22Rv1 (cell line): ENCODE results near the gene MINAR1.
A peak's percentile ranks its signal among the peaks of the same experiment; 100 is the strongest.

Experiments used
- H3K27ac ChIP-seq: fragments of 450-650 bp; 2 replicates; pipeline ENCODE4 v1.5.1; 2017
- ZFX ChIP-seq: fragments of 450-650 bp; IDR thresholded peaks from 2 replicates; pipeline ENCODE4 v1.6.1; 2017; ENCODE audit warnings: antibody characterized with exemption, borderline replicate concordance
- TF ChIP-seq, protein P1 (sequence below): fragments of 450-650 bp; IDR thresholded peaks from 2 replicates; pipeline ENCODE4 v1.5.1; 2017; ENCODE audit warnings: mild to moderate bottlenecking

The MINAR1 gene

DNA sequence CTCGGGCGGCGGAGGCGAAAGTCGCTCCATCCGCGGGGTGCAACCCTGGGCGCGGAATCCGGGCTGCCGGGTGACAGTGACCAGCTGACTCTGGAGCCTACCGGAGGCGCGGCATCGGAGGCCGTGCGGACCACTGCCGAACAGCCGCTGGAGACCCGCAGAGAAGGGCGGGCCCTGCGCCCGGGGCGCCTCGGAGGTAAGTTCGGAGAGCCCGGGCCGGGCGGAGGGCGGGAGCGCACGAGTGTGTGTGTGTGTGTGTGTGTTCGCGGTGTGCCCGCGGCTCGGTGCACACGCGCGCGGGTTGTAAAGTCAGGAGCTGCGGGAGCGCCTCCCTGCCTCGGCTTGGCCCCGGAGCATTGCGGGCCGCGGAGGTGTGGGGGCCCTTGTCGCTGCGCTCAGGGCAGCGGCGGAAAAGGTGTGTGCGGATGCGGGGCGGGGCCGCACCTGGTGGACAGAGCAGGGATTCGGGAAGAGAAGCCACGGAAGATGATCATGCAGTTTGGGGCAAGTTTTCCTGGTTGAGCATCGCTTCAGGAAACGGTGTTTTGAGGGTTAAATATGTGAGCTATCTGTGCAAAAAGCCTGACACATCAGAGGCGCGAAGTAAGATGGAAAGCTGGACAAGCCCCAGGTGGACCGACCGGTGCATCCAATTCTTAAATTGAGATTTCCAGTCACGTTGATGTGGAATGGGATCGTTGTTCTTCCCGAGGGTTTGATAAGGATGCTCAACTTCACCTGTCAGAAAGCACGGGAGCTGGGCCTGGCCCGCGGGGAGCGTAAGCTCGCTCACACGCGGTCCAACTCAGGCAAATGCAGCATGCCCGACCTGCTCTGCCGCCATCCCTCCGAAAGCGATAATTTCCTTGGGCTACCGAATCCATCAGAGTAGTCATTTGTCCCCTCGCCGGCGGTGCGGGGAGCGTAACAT, 474 bp downstream of the MINAR1 start:
- no peak overlapping the region for H3K27ac ChIP-seq
- TF ChIP-seq ZFX, result no peak
- TF ChIP-seq, protein P1, sequence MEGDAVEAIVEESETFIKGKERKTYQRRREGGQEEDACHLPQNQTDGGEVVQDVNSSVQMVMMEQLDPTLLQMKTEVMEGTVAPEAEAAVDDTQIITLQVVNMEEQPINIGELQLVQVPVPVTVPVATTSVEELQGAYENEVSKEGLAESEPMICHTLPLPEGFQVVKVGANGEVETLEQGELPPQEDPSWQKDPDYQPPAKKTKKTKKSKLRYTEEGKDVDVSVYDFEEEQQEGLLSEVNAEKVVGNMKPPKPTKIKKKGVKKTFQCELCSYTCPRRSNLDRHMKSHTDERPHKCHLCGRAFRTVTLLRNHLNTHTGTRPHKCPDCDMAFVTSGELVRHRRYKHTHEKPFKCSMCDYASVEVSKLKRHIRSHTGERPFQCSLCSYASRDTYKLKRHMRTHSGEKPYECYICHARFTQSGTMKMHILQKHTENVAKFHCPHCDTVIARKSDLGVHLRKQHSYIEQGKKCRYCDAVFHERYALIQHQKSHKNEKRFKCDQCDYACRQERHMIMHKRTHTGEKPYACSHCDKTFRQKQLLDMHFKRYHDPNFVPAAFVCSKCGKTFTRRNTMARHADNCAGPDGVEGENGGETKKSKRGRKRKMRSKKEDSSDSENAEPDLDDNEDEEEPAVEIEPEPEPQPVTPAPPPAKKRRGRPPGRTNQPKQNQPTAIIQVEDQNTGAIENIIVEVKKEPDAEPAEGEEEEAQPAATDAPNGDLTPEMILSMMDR, result peak; percentile 25; the same call in 1 of the 2 replicates

DNA sequence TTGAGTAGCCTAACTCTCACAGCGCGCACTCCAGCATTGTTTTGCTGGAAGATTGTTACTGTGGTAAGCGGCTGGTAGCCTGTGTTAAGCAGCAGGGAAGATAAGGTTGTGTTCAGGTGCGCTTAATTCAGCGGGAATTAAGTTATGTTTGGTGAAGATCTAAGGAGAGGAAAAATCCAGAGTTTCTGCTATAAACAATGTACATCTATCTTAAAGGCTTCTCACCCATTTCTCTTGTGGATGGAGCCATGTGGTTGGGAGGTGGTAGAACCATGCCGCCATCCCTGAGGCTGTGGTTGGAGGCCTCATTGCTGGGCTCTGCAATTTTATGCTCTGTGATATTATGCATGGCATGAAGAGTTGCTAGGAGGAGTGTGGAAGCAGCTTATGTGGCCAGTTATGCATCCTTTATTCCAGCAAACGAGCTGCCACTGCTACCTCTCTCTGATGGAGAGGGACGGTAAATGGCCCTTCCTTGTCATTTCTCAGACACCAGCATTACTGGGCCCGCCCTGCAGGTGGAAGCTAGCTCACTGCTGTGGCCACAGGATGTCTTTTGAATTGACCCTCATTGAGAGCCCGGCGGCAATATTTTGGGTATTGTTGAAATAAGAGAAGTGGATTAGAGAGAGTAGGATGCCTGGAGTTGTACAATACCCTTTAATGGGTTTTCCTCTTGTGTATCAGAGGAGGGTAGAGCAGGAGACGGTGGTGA, 1.3 kb downstream of the MINAR1 start:
- TF ChIP-seq ZFX, result no peak
- TF ChIP-seq, protein P1, result no peak
- no peak overlapping the region for H3K27ac ChIP-seq

DNA sequence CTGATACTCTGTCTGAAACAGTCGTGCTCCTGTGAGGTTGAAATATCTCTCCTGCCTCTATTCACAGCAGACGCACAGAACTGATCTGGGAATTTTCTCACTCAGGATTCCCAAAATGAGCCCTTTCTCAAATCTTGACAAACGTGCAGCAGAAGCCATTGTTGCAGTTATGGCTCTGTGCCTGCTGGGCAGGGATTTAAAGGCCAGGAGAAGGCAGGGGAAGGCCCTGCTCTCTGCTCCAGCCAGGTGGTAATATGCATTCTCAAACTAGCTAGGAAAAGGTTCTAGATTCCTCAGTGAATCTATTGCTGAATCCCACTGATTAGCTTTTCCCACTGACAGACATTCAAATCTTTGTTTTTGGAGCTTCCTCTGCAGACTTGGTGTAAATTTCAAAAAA, 2.2 kb downstream of the MINAR1 start:
- no peak overlapping the region for H3K27ac ChIP-seq
- TF ChIP-seq, protein P1, result no peak
- TF ChIP-seq ZFX, result no peak

DNA sequence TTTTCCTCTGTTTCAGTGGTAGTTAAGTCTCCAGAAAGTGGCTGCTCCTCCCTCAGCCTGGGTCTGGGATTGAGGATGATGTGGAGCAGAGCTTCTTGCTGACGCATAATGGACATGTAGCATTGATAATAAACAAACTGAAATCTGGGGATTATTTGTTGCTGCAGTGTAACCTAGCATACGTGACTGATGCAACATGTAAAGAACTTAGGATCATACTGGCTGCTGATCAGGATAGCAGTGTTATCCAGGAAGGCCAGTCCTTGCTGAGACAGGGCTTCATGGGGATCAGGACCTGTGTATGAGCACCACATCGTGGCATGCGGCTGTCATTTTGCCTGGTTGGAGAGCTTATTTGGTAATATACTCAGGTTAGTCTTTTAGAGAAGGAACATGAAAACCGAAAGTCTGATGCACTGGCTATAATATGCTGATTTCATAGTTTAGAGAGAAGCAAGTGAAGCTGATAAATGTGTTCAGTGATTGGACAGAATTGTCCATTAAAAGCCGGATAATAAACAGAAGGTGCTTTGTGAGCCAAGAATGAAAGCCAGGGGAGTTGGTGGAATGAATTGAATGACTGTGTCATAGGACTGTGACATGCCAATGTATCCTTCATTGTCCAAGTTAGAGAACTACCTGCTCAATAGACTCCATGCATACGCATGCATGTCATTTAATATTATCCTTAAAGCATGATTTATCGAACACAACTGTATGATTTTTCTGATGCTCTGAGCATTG, 4.1 kb downstream of the MINAR1 start:
- H3K27ac ChIP-seq, result no peak overlapping the region
- TF ChIP-seq, protein P1, result no peak
- TF ChIP-seq ZFX, result no peak

DNA sequence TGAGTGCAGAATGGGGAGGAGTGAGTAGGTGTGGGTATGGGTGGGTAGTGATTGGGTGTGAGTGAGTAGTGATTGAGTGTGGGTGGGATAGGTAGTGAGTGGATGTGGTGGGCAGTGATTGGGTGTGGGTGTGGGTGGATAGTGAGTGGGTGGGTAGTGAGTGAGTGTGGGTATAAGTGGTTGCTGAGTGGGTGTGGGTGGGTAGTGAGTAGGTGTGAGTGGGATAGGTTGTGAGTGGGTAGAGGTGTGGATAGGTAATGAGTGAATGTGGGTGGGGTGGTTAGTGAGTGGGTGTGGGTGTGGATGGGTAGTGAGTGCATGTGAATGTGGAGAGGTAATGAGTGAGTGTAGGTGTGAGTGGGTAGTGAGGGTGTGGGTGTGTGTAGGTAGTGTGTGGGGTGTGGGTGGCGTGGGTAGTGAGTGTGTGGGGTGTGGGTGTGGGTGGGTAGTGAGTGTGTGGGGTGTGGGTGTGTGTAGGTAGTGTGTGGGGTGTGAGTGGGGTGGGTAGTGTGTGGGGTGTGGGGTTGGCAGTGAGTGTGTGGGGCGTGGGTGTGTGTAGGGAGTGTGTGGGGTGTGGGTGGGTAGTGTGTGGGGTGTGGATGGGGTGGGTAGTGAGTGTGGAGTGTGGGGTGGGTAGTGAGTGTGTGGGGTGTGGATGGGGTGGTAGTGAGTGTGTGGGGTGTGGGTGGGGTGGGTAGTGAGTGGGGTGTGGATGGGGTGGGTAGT, 5.3 kb downstream of the MINAR1 start:
- TF ChIP-seq, protein P1, result no peak
- no peak for TF ChIP-seq ZFX
- H3K27ac ChIP-seq, result no peak overlapping the region

DNA sequence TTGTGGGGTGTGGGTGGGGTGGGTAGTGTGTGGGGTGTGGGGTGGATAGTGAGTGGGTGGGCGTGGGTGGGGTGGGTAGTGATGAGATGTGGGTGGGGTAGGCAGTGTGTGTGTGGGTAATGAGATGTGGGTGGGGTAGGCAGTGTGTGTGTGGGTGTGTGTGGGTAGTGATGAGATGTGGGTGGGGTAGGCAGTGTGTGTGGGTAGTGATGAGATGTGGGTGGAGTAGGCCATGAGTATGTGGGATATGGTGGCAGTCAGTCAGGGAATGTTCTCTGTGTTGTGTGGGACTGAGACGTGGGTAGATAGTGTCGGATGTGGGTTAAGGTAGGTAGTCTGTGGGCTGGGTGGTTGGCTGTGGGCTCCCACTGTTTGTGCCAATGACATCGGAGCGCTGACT, 7.1 kb downstream of the MINAR1 start:
- H3K27ac ChIP-seq, result no peak overlapping the region
- TF ChIP-seq, protein P1, result no peak
